Measurements from ENCODE around the gene PSME3IP1.

GRCh38 chr16:57159447-57159846 is 26.4 kb downstream of the PSME3IP1 start:
- TF ChIP-seq CTCF (IDR thresholded peaks at IDR 0.05; ENCODE audit: low read depth, low read length) (no peak), POLR2A (IDR thresholded peaks at IDR 0.05; ENCODE audit: extremely low read depth, insufficient read length) (no peak), MAX (IDR thresholded peaks at IDR 0.05; ENCODE audit: low read depth, low read length) (no peak), MYC (IDR thresholded peaks at IDR 0.05; ENCODE audit: low read depth, low read length) (no peak)

Measured in NB4 (cell line).